HFFc6 (cell line): Measurements from ENCODE around the gene DCAF5. TPM values are rescaled to one million over a fixed set of nuclear protein-coding genes. Genes with fewer than 3 reads are reported as not detected.

ENCODE experiments used
- DNase-seq: peaks from one replicate; pipeline ENCODE4 v3.0.0-alpha.2; 2018
- H3K27ac Mint-ChIP-seq: 2 replicates; pipeline ENCODE4 v1.8.0; 2020; ENCODE audit warnings: mild to moderate bottlenecking, mixed read lengths
- H3K27me3 Mint-ChIP-seq: 2 replicates; pipeline ENCODE4 v1.8.0; 2021; ENCODE audit warnings: mild to moderate bottlenecking, moderate library complexity, mixed read lengths; ENCODE audit not compliant: insufficient read depth
- H3K36me3 Mint-ChIP-seq: 2 replicates; pipeline ENCODE4 v1.8.0; 2021; ENCODE audit warnings: low read depth, mixed read lengths
- H3K4me1 Mint-ChIP-seq: 2 replicates; pipeline ENCODE4 v1.8.0; 2020; ENCODE audit warnings: low read depth, mixed read lengths
- H3K4me3 Mint-ChIP-seq: 2 replicates; pipeline ENCODE4 v1.8.0; 2020; ENCODE audit warnings: mild to moderate bottlenecking, moderate library complexity, mixed read lengths
- H3K9me3 Mint-ChIP-seq: 2 replicates; pipeline ENCODE4 v1.8.0; 2020; ENCODE audit warnings: mild to moderate bottlenecking, mixed read lengths
- total RNA-seq, 6 experiments: library from RNA; stranded (reverse); fragmentation: NEBNext Ultra II Directional; extraction: Animal tissue kit (Norgen Biotek cat#: 25700); gene quantifications; 2 replicates in 1 of 6; 3 replicates in 5 of 6; pipeline ENCODE4 v1.2.3, GENCODE V29; 2021
- TF ChIP-seq, protein P1 (sequence below): fragments of 200-600 bp; sonication (generic); IDR thresholded peaks from 2 replicates; pipeline ENCODE4 v1.5.0; 2021; ENCODE audit warnings: antibody characterized with exemption, mild to moderate bottlenecking

The DCAF5 gene
- total RNA-seq, 6 experiments from 2014 or later: 23.4 to 34.7 (median 27.0) TPM

DNA sequence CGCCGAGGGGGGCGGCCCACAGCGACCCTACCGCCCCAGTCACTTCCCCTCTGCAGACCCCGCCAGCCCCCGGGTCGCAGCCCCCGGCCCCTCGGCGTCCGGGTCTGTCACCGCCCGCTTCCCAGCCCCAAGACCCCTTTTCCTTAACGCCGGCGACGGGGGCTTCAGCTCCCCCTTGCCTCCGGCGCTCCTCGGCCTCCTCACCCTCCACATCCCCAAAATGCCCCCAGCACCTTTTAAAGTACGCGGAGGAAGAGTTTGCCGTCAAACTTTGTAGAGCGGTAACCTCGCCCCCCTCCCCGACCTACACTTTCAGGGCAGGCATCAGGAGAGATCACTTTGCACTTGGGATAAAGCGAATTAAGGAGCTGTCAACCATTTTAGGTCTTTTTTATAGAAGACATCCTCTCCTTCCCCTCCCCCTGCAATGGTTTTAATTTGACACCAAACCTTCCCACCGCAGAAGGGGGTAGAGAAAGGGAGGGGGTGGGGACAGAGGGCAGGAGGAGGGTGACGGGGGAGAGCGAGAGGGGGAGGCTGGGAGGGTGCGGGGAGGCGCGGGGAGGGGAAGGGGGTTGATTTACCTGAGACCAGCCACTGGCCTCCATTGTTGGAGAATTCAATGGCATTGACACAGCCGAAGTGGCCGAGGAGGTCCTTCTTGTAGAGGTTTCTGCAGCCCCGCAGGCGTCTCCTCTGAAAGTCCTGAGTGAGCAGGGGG lies 578 bp downstream of the DCAF5 start:
- H3K36me3 Mint-ChIP-seq: peaks cover 12% of the 10 kb centered on the region
- TF ChIP-seq, protein P1, sequence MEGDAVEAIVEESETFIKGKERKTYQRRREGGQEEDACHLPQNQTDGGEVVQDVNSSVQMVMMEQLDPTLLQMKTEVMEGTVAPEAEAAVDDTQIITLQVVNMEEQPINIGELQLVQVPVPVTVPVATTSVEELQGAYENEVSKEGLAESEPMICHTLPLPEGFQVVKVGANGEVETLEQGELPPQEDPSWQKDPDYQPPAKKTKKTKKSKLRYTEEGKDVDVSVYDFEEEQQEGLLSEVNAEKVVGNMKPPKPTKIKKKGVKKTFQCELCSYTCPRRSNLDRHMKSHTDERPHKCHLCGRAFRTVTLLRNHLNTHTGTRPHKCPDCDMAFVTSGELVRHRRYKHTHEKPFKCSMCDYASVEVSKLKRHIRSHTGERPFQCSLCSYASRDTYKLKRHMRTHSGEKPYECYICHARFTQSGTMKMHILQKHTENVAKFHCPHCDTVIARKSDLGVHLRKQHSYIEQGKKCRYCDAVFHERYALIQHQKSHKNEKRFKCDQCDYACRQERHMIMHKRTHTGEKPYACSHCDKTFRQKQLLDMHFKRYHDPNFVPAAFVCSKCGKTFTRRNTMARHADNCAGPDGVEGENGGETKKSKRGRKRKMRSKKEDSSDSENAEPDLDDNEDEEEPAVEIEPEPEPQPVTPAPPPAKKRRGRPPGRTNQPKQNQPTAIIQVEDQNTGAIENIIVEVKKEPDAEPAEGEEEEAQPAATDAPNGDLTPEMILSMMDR: no peak
- DNase-seq: no peak
- peaks cover 3% of the 10 kb centered on the region; the same call in 1 of the 2 replicates for H3K27me3 Mint-ChIP-seq
- H3K27ac Mint-ChIP-seq: peak overlapping the region; percentile 85
- no peaks in the 10 kb centered on the region for H3K9me3 Mint-ChIP-seq
- peaks cover 43% of the 10 kb centered on the region for H3K4me1 Mint-ChIP-seq
- peak overlapping the region; percentile 92 for H3K4me3 Mint-ChIP-seq

DNA sequence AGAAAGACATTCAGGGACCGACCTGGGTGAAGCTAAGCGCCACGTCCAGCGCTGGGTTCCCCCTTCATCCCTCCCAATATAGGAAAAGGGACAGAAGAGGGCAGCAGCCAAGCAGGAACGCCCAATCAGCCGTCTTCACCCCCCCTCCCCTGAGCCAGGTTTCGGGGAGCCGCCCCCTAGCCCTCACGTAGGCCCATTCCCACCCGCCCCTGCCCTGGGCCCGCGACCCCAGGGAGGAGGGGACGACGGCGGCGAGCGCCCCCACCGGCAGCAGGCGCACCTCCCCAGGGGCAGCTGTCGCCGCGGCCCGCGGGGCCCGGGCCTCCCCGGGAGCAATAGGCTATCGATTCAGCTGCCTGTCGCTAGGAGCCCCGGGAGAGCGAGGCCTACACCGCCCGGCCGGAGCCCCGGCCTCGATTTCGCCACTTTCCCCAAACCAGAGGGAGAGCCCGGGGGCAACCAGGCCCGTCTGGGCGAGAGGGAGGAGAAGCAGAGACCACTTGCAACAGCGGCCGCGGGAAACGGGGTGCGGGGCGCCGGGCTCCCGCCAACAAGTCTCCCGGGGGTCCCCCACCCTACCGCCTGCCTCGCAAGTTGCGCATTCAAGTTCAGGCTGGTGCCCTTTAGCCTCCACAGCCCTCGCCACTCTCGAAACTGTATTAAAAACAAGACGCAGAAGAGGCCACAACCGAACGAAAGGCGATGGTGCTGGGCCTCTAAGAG lies 1.3 kb downstream of the DCAF5 start:
- TF ChIP-seq, protein P1: peak; percentile 82
- H3K36me3 Mint-ChIP-seq: peaks cover 12% of the 10 kb centered on the region

DNA sequence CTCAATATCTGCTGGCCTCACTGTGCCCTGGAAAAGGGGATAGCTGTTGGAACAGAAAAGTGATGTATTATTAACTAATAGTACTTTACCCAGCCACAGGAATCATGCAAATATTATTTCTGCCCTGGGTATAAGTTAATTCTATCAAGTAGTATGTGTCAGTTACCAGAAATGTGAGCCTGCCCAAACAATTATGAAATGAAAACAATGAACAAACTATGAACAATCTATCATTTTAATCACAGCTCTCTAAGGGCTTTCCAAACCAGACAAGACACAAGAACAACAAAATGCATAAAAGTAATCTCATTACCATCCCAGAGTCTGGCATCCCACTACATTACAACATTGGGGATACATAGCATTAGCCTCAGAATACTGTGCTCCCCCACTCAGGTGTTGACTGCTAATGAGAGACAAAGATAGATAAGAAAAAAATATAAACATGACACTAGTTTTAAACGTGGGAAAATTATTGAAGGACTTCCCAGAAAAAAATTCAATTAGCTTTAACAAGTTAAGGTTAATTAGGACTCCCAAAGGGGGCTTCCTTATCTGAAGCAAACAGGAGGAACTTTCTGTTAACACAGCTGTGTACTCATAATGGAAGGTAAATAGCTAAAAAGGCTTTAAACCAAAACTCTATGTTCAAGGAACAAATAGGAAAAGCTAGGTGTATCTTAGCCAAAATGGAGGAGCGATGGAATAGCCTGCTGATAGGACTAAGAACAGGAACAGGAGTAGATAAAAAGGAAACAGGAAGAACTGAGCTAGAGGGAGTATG lies 3.3 kb downstream of the DCAF5 start:
- DNase-seq: peak; percentile 21
- peaks cover 12% of the 10 kb centered on the region for H3K36me3 Mint-ChIP-seq
- H3K27ac Mint-ChIP-seq: peak overlapping the region; percentile 74

More for the DNA sequence above, 1.3 kb downstream of the DCAF5 start:
- H3K27ac Mint-ChIP-seq: peak overlapping the region; percentile 85
- H3K4me1 Mint-ChIP-seq: peaks cover 44% of the 10 kb centered on the region
- H3K4me3 Mint-ChIP-seq: peak overlapping the region; percentile 92
- H3K27me3 Mint-ChIP-seq: peaks cover 2% of the 10 kb centered on the region; the same call in 1 of the 2 replicates
- no peaks in the 10 kb centered on the region for H3K9me3 Mint-ChIP-seq
- DNase-seq: peak; percentile 48

DNA sequence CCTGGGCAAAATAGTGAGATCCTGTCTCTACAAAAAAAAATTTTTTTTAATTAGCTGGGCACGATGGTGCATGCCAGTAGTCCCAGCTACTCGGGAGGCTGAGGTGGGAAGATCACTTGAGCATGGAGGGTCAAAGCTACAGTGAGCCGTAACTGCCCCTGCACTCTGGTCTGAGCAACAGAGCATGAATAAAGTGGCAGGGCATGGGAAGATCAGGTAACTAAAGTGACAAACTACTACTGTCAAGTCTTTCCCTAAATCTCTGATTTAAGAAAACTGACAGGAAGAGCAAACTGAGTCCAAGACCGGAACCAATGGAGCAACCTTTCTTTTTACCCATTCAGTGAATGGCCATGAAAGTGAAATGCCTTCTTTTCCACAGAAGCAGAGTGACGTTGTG lies 10.8 kb downstream of the DCAF5 start:
- TF ChIP-seq, protein P1: no peak
- no peak for DNase-seq
- Mint-ChIP-seq H3K27me3 (no peaks in the 10 kb centered on the region; the same call in 1 of the 2 replicates), H3K36me3 (no peaks in the 10 kb centered on the region; the same call in 1 of the 2 replicates), H3K27ac (no peak overlapping the region), H3K4me1 (peaks cover 24% of the 10 kb centered on the region), H3K4me3 (no peak overlapping the region), H3K9me3 (no peaks in the 10 kb centered on the region)

More for the DNA sequence above, 3.3 kb downstream of the DCAF5 start:
- H3K27me3 Mint-ChIP-seq: no peaks in the 10 kb centered on the region
- H3K9me3 Mint-ChIP-seq: no peaks in the 10 kb centered on the region
- peaks cover 44% of the 10 kb centered on the region for H3K4me1 Mint-ChIP-seq
- H3K4me3 Mint-ChIP-seq: peak overlapping the region; percentile 92
- TF ChIP-seq, protein P1: no peak

DNA sequence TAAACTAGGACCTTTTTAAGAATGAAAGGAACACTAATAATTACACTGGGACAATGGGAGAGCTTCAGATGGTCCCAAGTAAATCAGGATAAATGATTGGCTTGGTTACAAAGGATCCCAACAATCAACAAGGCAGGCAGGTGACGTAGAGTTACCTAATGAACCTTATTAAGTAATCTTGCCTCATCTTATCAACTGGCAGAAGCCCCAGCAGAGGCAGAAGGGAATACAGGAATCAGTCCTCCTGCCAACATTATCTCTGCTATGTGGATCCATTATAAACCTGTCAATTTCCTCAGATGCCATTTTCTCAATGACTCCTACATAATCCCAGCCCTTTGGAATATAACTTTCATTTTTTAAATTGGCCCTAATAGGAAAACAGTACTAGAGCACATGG lies 11.4 kb downstream of the DCAF5 start:
- TF ChIP-seq, protein P1: no peak
- no peak for DNase-seq
- Mint-ChIP-seq H3K4me3 (no peak overlapping the region), H3K27ac (no peak overlapping the region), H3K27me3 (no peaks in the 10 kb centered on the region; the same call in 1 of the 2 replicates), H3K36me3 (no peaks in the 10 kb centered on the region; the same call in 1 of the 2 replicates), H3K4me1 (peaks cover 26% of the 10 kb centered on the region), H3K9me3 (no peaks in the 10 kb centered on the region)
